ENCODE data around the gene FZD7.

Gene FZD7

DNA sequence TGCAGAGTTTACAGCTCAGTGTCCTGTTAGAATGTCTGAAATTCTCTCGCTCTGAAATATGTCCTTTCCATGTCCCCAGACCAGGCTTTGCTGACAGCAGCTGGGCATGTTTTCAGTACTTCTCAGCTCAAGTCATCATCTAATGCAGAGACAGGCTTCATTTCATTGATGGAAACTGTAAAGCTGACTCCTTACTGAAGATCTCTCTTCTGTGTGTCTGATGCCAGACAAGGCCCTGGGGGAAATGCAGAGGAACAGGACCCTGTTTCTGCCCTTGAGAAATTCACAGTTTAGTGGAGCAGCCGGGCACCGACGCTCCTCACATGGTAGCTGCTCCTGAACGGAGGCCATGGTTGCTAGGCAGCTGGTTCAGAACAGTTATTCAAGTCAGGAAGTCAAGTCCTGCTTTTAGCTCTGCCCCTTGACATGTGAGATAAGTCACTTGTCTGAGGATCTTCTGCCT lies 24.6 kb upstream of the FZD7 start:
- TF ChIP-seq Cebpa-rat (IDR thresholded peaks at IDR 0.05), result no peak
- H3K4me2 ChIP-seq, result peak overlapping the region; percentile 10; the same call in 1 of the 2 replicates
- H3K36me3 ChIP-seq, result no peaks in the 10 kb centered on the region
- H4K20me1 ChIP-seq, result no peaks in the 10 kb centered on the region
- H3K27me3 ChIP-seq, result no peaks in the 10 kb centered on the region
- H3K9ac ChIP-seq, result no peak overlapping the region
- 0 out of 2 replicates have a peak, but pooled peaks cover 7% of the 10 kb centered on the region for H3K4me1 ChIP-seq
- no peak overlapping the region for H3K27ac ChIP-seq
- no peak overlapping the region for H3K4me3 ChIP-seq
- H3K9me3 ChIP-seq, result no peaks in the 10 kb centered on the region

DNA sequence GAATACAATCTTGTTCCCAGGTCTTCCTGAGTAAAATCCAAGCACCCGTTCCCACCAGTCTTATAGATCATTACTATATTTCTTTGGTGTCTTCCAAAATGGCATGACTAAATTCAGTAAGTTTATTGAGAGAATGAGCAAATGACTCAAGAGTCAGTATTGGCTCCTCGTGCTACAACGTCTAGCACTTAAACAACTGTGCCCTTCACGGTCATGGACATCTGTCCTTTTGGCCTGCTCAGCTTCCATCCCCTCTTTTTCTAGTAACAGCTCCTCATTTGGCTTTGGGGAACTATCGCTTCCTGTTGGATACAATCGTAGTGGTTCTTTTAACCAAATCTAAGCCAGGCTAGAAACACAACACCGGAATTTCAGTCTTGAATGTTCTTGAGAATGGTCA lies 24.1 kb upstream of the FZD7 start:
- no peaks in the 10 kb centered on the region for H3K27me3 ChIP-seq
- no peak overlapping the region for H3K27ac ChIP-seq
- H3K4me1 ChIP-seq, result 0 out of 2 replicates have a peak, but pooled peaks cover 7% of the 10 kb centered on the region
- peak overlapping the region; percentile 10; the same call in 1 of the 2 replicates for H3K4me2 ChIP-seq
- H3K4me3 ChIP-seq, result no peak overlapping the region
- no peaks in the 10 kb centered on the region for H4K20me1 ChIP-seq
- H3K36me3 ChIP-seq, result no peaks in the 10 kb centered on the region
- no peak for TF ChIP-seq Cebpa-rat (IDR thresholded peaks at IDR 0.05)
- H3K9me3 ChIP-seq, result no peaks in the 10 kb centered on the region
- no peak overlapping the region for H3K9ac ChIP-seq

DNA sequence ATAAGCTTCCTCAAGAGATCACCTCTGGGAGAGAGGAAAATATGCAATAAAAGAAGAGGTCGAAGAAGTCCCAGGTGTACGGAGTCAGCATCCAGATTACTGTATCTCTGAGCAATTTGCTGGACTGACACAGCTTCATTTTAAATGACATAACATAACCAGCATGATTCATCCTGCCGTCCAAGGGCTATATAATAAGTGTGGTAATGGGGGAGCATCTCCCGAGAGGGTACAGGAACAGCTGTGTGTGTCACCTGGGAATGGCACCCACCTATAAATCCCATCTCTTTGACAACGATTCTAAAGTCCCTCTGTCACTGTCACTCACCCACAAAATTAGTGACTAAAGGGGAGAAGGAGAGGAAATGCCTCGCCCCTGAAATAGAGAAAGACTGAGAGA lies 19.3 kb upstream of the FZD7 start:
- Histone ChIP-seq H3K9ac (no peak overlapping the region), H3K4me2 (no peak overlapping the region), H3K4me3 (no peak overlapping the region), H4K20me1 (no peaks in the 10 kb centered on the region), H3K27me3 (no peaks in the 10 kb centered on the region), H3K9me3 (peaks cover 13% of the 10 kb centered on the region; the same call in 1 of the 2 replicates), H3K4me1 (0 out of 2 replicates have a peak, but pooled peaks cover 3% of the 10 kb centered on the region), H3K27ac (no peak overlapping the region), H3K36me3 (no peaks in the 10 kb centered on the region)
- no peak for TF ChIP-seq Cebpa-rat (IDR thresholded peaks at IDR 0.05)

DNA sequence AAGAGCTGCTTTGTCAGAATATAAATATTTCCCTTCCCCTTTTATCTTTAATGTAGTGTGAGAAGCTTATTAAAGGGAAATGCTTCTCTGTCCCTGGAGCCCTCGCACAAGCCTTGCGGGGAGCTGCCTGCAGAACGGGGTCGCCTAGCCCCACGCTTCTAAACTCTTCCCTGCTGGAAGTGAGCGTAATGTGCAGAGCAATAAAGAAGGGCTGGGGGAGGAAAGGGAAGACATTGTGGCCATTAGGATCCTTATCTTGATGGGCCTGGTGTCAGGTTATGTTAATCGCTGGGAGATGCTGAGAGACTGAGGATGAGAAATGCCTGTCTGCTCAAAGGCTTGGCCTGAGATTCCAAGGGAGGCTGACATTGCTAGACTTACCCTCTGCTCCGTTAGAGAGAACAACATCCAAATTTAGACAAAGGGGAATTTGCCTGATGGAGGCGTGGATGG lies 18.9 kb upstream of the FZD7 start:
- H3K36me3 ChIP-seq, result no peaks in the 10 kb centered on the region
- no peak overlapping the region for H3K4me2 ChIP-seq
- no peaks in the 10 kb centered on the region for H4K20me1 ChIP-seq
- TF ChIP-seq Cebpa-rat (IDR thresholded peaks at IDR 0.05), result no peak
- H3K27me3 ChIP-seq, result no peaks in the 10 kb centered on the region
- no peak overlapping the region for H3K27ac ChIP-seq
- H3K9ac ChIP-seq, result no peak overlapping the region
- H3K9me3 ChIP-seq, result peaks cover 13% of the 10 kb centered on the region; the same call in 1 of the 2 replicates
- H3K4me3 ChIP-seq, result no peak overlapping the region
- H3K4me1 ChIP-seq, result no peaks in the 10 kb centered on the region

DNA sequence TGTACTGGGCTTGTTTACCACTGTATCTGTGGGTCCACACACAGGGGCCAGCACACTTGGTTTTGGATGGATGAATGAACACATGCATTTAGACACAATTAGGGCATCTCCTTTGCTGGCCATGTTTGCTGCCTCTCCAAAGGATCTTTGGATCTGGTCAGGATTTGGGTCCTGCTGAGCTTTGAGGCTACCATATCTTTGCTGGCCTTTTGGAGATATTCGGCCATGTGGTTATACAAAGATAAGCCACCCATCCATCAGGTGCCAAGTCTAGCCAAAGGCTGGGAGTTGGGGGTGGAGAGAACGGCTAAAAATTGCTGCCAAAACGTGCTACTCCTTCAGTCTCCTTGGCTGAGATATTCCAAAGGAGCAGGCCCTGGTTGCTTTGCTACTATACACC lies 18.2 kb upstream of the FZD7 start:
- Histone ChIP-seq H3K4me2 (no peak overlapping the region), H3K4me3 (no peak overlapping the region), H3K36me3 (no peaks in the 10 kb centered on the region), H4K20me1 (no peaks in the 10 kb centered on the region), H3K27me3 (no peaks in the 10 kb centered on the region), H3K9me3 (peaks cover 13% of the 10 kb centered on the region; the same call in 1 of the 2 replicates), H3K27ac (no peak overlapping the region), H3K4me1 (no peaks in the 10 kb centered on the region), H3K9ac (no peak overlapping the region)
- TF ChIP-seq Cebpa-rat (IDR thresholded peaks at IDR 0.05), result no peak

DNA sequence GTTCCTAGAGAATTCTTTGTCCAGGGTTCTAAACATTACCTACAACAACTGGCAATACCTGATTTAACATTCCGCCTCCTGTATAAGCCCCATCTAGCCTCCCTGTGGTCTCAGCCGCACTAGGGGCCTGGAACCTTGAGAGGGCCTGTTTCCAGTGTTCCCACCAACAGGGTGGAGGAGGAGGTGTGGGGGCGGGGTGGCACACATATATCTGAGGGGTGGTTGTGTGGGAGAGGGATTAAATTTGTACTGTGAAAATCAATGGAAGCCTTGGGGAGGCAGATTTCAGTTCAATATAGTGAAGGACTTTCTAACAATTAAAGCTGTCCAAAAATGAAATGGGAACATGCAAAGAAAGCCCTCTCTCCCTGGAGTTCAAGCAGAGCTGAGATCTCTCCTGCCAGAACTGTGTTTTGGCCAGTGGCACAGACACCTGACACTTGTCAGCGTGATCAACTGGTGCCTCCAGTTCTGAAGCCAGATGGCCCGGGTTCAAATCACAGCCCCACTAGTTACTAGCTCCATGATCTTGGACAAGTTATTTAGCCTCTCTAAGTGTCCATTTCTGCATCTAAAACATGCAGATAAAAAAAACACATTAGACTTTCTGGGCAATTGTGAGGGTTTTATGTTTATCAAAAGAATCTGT lies 17.0 kb upstream of the FZD7 start:
- Histone ChIP-seq H4K20me1 (no peaks in the 10 kb centered on the region), H3K4me3 (no peak overlapping the region), H3K4me2 (no peak overlapping the region), H3K9me3 (peaks cover 13% of the 10 kb centered on the region; the same call in 1 of the 2 replicates), H3K36me3 (no peaks in the 10 kb centered on the region), H3K4me1 (no peaks in the 10 kb centered on the region), H3K9ac (no peak overlapping the region), H3K27ac (no peak overlapping the region), H3K27me3 (no peaks in the 10 kb centered on the region)
- no peak for TF ChIP-seq Cebpa-rat (IDR thresholded peaks at IDR 0.05)

DNA sequence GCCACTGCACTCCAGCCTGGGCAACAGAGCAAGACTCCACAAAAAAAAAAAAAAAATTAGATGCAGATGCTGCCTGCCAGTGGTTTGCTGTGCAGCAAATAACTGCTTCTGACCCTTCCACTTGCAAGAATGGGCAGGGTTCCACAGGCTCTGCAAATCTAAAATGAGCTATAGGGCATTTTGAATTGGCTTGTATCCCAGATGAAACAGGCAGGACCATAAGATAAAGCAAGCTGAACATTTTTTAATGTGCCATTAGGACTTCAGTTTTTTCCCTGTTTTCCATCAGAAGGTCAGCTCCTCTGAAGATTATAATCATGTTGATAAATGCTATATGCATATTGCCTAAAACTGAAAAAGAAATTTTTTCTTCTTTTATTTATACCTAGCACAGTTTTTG lies 15.7 kb upstream of the FZD7 start:
- Histone ChIP-seq H3K9ac (no peak overlapping the region), H3K27ac (no peak overlapping the region)
- no peak for TF ChIP-seq Cebpa-rat (IDR thresholded peaks at IDR 0.05)

DNA sequence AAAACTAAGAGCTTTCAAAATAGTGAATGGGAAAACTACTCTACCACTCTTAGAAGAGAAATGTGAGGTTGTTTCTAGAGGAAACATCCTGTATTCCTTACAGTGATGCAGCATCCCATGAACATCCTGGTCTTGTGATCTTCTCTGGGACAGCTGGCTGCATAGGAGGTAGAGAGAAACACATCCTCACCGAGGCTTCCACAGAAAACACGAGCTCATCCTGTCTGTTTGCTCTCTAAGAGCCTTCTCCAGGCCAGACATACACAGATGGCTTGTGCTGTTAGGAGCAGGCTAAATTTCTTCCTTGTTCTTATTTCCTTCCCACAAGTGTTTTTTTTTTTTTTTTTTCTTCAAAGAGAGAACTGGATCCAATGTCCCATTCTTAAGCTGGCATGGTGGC lies 14.7 kb upstream of the FZD7 start:
- no peak overlapping the region for H3K27ac ChIP-seq

More for the DNA sequence above, 15.7 kb upstream of the FZD7 start:
- no peaks in the 10 kb centered on the region for H3K27me3 ChIP-seq
- no peak overlapping the region for H3K4me3 ChIP-seq
- H4K20me1 ChIP-seq, result no peaks in the 10 kb centered on the region
- no peaks in the 10 kb centered on the region for H3K36me3 ChIP-seq
- no peak overlapping the region for H3K4me2 ChIP-seq
- peaks cover 13% of the 10 kb centered on the region; the same call in 1 of the 2 replicates for H3K9me3 ChIP-seq
- H3K4me1 ChIP-seq, result no peaks in the 10 kb centered on the region

DNA sequence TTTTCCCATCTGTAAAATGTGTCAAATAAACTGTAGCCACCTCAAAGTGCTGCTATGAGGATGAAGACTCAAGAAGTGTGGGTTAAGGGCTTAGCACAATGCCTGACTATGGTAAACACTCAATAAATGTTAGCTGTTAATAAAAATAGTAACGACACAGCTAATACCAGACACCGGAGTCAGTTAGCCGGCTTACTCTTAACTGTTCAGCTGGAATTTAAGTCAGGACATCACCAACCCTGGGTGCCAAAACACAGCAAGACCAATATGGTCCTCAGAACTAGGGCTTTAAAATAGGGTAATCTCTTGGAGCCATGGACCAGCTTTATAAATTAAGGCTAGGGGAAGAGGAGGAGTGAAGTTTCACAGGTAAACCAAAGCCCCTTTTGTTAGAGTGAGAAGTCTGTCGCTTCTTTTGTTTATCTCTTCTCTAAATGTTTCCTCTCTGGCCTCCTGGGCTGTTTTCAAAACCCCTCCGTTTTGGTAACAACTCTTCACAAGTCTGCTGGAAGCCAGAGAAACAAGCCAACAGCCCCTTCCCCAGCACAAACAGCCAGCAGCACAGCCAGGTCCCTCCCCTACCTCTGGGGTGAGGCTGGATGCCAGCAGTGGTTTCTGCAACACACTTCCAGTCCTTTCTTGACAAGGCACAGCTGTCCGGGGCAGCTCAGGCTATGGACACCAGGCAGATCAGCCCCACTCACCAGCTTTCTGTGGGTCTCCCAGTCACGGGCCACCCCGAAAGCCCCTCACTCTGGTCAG lies 13.8 kb upstream of the FZD7 start:
- H3K27me3 ChIP-seq, result no peaks in the 10 kb centered on the region
- no peak overlapping the region for H3K4me3 ChIP-seq
- H3K4me2 ChIP-seq, result no peak overlapping the region
- no peak overlapping the region for H3K9ac ChIP-seq
- H3K4me1 ChIP-seq, result no peaks in the 10 kb centered on the region
- no peak for TF ChIP-seq Cebpa-rat (IDR thresholded peaks at IDR 0.05)
- H3K36me3 ChIP-seq, result no peaks in the 10 kb centered on the region
- no peaks in the 10 kb centered on the region for H4K20me1 ChIP-seq
- no peak overlapping the region for H3K27ac ChIP-seq
- H3K9me3 ChIP-seq, result peaks cover 13% of the 10 kb centered on the region; the same call in 1 of the 2 replicates

More for the DNA sequence above, 14.7 kb upstream of the FZD7 start:
- H3K4me3 ChIP-seq, result no peak overlapping the region
- H3K4me2 ChIP-seq, result no peak overlapping the region
- H3K4me1 ChIP-seq, result no peaks in the 10 kb centered on the region
- H3K9me3 ChIP-seq, result peaks cover 13% of the 10 kb centered on the region; the same call in 1 of the 2 replicates
- H3K9ac ChIP-seq, result no peak overlapping the region
- H3K36me3 ChIP-seq, result no peaks in the 10 kb centered on the region
- no peaks in the 10 kb centered on the region for H3K27me3 ChIP-seq
- no peaks in the 10 kb centered on the region for H4K20me1 ChIP-seq
- TF ChIP-seq Cebpa-rat (IDR thresholded peaks at IDR 0.05), result no peak

DNA sequence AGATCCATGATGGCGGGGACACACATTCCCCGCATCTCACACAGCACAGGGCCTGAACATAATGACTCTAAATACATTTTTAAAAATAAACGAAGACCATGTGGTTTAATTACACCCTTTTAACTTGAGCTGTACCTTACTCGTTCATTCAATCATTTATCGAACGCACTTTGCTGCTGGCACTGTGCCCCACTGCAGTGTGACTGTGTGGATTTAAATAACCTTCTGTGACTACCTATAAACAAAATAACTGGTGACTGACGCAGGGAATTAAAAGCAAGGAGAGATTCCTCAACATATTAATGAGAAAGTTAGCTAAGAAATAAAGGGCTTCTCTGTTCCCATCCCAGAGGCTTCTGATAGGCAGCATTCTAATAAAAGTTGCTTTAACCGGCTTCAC lies 10.9 kb upstream of the FZD7 start:
- Histone ChIP-seq H3K4me1 (no peaks in the 10 kb centered on the region), H3K4me3 (no peak overlapping the region), H3K27me3 (no peaks in the 10 kb centered on the region), H3K9ac (no peak overlapping the region), H3K36me3 (no peaks in the 10 kb centered on the region), H3K4me2 (no peak overlapping the region), H4K20me1 (no peaks in the 10 kb centered on the region), H3K9me3 (no peaks in the 10 kb centered on the region), H3K27ac (no peak overlapping the region)
- TF ChIP-seq Cebpa-rat (IDR thresholded peaks at IDR 0.05), result no peak

Data from BLaER1 (cell line).